K562 (cell line): ENCODE results near the gene KCNQ5. TPM values are rescaled to one million over a fixed set of nuclear protein-coding genes. Genes with fewer than 3 reads are reported as not detected.
A peak's percentile ranks its signal among the peaks of the same experiment; 100 is the strongest.

Experiments used
- ARHGAP35 ChIP-seq: fragments of 450-650 bp; IDR thresholded peaks from 2 replicates; pipeline ENCODE4 v1.6.1; 2018; ENCODE audit not compliant: partially characterized antibody
- CEBPZ ChIP-seq: fragments of 150-350 bp; IDR thresholded peaks from 2 replicates; pipeline ENCODE4 v1.6.1; 2014; ENCODE audit warnings: low read depth, mild to moderate bottlenecking, low read length, borderline replicate concordance
- CHD7 ChIP-seq: fragments of 200-600 bp; sonication (generic); IDR thresholded peaks from one replicate; pipeline ENCODE4 v1.6.1; 2012; ENCODE audit warnings: mild to moderate bottlenecking, low read depth, low read length, inconsistent platforms
- ESRRA ChIP-seq: fragments of 450-650 bp; IDR thresholded peaks from 2 replicates; pipeline ENCODE4 v1.6.1; 2014; ENCODE audit warnings: low read depth, mild to moderate bottlenecking, moderate library complexity, borderline replicate concordance
- HOMEZ ChIP-seq: fragments of 250-450 bp; sonication (Bioruptor Pico); IDR thresholded peaks from 2 replicates; pipeline ENCODE4 v1.4.0; 2020; ENCODE audit warnings: mild to moderate bottlenecking, moderate library complexity
- POU5F1 ChIP-seq: fragments of 150-350 bp; IDR thresholded peaks from 2 replicates; pipeline ENCODE4 v1.6.1; 2014; ENCODE audit warnings: borderline replicate concordance, low read length, low read depth, mild to moderate bottlenecking; ENCODE audit not compliant: partially characterized antibody
- TAL1 ChIP-seq: fragments of 450-650 bp; IDR thresholded peaks from 2 replicates; pipeline ENCODE4 v1.6.1; 2016; ENCODE audit warnings: mild to moderate bottlenecking
- THRA ChIP-seq: fragments of 450-650 bp; IDR thresholded peaks from 2 replicates; pipeline ENCODE4 v1.6.1; 2017; ENCODE audit warnings: mild to moderate bottlenecking, moderate library complexity
- ZNF778 ChIP-seq: fragments of 450-650 bp; formaldehyde crosslinking; IDR thresholded peaks from 2 replicates; pipeline ENCODE4 v1.4.0; 2020; ENCODE audit warnings: mild to moderate bottlenecking, moderate library complexity
- polyA plus RNA-seq, 8 experiments: library from polyadenylated mRNA; depleted of rRNA in 4 of 8; stranded (reverse) in 5 of 8; unstranded in 3 of 8; fragments of >200 nt; fragmentation: Nextera tagmentation in 2 of 8; fragmentation: Illumina TruSeq in 1 of 8; extraction: Ambion mirVana in 2 of 8; extraction: Trizol in 1 of 8; gene quantifications; 2 replicates each; pipeline versions ENCODE4 v1.2.1 to v1.2.3, GENCODE V29; 2011 to 2014; ENCODE audit warnings: inconsistent platforms in 1 of 8, missing spikeins in 1 of 8
- total RNA-seq, 7 experiments: library from RNA; depleted of rRNA in 6 of 7; stranded (reverse); fragments of >200 nt in 6 of 7; fragmentation: Illumina TruSeq in 2 of 7; extraction: Trizol in 2 of 7; gene quantifications; 2 replicates each; pipeline versions ENCODE4 v1.2.1 to v1.2.3, GENCODE V29; 2011 to 2021; ENCODE audit warnings: low replicate concordance in 1 of 7

Gene KCNQ5
- total and polyA plus RNA-seq, 9 of the 15 experiments (the other 6 are each of a cell fraction or from before 2014, with no cell fraction given) = 0.31 to 5.9 (median 2.6) TPM

- TF ChIP-seq CHD7 (no peak), HOMEZ (no peak), POU5F1 (no peak), ESRRA (peak; percentile 67), ARHGAP35 (no peak), CEBPZ (no peak), THRA (no peak), TAL1 (peak; percentile 66), ZNF778 (CRISPR knock-in tag) (no peak)
Measured at GRCh38 chr6:72703093-72703492, 81.2 kb downstream of the KCNQ5 start (continued).
